ENCODE data around the gene ROBO1.

ROBO1 gene

DNA sequence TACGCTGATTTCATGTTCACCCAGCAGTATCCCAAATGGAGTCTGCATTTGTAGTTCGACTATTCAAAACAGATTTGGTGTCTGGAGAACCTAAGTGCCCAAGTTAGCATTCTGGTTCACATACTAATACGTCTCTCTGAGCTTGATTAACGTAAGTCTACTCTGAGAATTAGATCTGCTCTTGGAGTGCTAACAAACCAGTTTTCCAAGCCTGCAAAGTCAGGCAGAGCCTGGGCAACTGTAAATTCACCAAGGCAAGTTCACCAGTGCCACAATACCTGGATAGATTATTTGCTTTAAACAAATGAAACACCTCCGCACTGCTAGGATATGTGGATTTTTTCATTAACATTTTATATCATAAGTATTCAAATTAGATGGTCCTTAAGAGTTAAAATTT is 912.6 kb downstream of the ROBO1 start:
- Histone ChIP-seq H3K27me3 (ENCODE audit: control insufficient read depth, insufficient read depth, low read length) (no peaks in the 10 kb centered on the region), H3K36me3 (ENCODE audit: control insufficient read depth, insufficient read depth, low read length) (no peaks in the 10 kb centered on the region), H3K9ac (ENCODE audit: low read depth, low read length) (no peak overlapping the region), H3K9me3 (ENCODE audit: control insufficient read depth, insufficient read depth, low read length) (no peaks in the 10 kb centered on the region), H3K27ac (ENCODE audit: low read depth, low read length) (no peak overlapping the region), H3K4me3 (ENCODE audit: low read depth, low read length) (no peak overlapping the region), H3K4me1 (ENCODE audit: control insufficient read depth, insufficient read depth, low read length) (peaks cover 21% of the 10 kb centered on the region)

DNA sequence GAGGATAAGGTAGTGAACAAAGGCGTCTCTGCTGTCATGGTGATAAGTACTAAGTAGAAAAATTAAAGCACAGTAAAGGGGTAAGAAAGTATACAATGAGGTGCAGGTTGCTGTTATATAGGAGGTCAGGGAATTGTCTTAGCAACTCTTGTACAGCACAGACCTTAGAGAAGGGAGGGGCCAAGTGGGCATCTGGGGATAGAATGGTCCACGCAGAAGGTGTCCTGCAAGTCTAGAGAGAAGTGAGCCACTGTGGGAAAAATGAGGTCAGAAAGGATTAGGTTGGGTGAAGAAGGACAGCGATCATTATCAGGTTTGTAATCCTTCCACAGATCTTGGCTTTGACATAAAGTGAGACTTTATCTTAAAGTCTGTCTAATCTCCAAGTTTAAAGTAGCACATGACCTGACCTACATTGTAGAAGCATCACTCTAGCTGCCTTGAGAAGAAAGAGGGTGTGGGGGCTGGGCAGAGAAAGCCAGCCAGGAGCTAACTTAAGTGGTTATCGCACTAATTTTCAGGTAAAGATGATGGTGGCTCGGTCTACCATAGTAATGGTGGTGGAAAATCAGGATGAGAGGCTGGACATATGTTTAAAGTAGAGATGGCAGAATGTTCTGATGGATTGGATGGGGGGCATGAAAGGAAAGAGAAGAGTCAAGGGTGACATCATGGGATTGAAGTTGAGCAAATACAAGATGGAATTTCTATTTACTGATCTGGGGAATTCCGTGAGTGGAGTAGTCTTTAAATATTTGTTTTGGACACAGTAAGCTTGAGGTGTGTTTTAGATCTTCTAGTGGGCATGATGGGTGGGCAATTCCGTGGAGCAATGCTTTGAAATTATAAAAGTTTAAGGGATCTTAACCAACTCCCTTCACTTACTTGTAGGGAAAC is 919.2 kb downstream of the ROBO1 start:
- Histone ChIP-seq H3K27me3 (ENCODE audit: control insufficient read depth, insufficient read depth, low read length) (no peaks in the 10 kb centered on the region), H3K9me3 (ENCODE audit: control insufficient read depth, insufficient read depth, low read length) (no peaks in the 10 kb centered on the region), H3K4me1 (ENCODE audit: control insufficient read depth, insufficient read depth, low read length) (peaks cover 16% of the 10 kb centered on the region), H3K27ac (ENCODE audit: low read depth, low read length) (no peak overlapping the region), H3K36me3 (ENCODE audit: control insufficient read depth, insufficient read depth, low read length) (no peaks in the 10 kb centered on the region), H3K4me3 (ENCODE audit: low read depth, low read length) (no peak overlapping the region), H3K9ac (ENCODE audit: low read depth, low read length) (no peak overlapping the region)

DNA sequence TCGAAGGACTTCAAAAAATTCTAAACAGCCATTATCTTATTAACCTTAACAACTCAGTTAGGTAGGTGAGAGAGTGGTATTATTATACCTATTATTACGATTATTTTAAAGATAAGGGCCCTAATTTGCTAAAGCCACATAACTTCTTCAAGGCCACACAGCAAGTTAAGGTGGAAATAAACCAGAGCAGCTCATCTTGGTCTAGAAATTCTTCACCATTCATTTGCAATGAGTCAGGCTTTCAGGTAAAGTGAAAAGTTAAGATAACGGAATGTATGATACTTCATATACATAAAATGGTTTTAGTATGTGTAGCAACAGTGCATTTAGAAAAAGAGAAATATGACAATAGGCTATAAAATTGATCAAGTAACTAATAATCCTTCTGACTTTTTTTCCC is 920.2 kb downstream of the ROBO1 start:
- H3K9me3 ChIP-seq (ENCODE audit: control insufficient read depth, insufficient read depth, low read length): no peaks in the 10 kb centered on the region
- H3K9ac ChIP-seq (ENCODE audit: low read depth, low read length): no peak overlapping the region
- H3K4me1 ChIP-seq (ENCODE audit: control insufficient read depth, insufficient read depth, low read length): peaks cover 16% of the 10 kb centered on the region
- no peaks in the 10 kb centered on the region for H3K27me3 ChIP-seq (ENCODE audit: control insufficient read depth, insufficient read depth, low read length)
- no peak overlapping the region for H3K27ac ChIP-seq (ENCODE audit: low read depth, low read length)
- no peaks in the 10 kb centered on the region for H3K36me3 ChIP-seq (ENCODE audit: control insufficient read depth, insufficient read depth, low read length)
- H3K4me3 ChIP-seq (ENCODE audit: low read depth, low read length): no peak overlapping the region

DNA sequence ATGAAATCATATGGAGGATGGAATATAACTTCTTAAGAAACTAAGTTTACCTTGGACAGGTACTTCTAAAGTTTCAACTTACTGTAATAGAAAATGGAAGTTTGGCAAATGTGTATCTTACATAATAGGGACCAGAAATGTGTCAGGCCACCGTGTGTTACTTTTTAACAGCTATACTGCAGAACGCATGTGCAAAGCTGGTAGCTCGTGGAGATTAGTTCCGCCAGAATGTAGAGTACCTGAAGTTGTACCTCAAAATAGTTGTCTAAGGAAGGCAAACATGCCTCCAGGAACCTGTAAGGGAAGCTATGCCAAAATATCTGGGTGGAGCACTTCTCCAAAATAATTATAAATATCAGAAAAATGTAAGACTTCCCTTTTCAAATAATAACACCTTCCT is 920.6 kb downstream of the ROBO1 start:
- Histone ChIP-seq H3K27ac (ENCODE audit: low read depth, low read length) (no peak overlapping the region), H3K36me3 (ENCODE audit: control insufficient read depth, insufficient read depth, low read length) (no peaks in the 10 kb centered on the region), H3K27me3 (ENCODE audit: control insufficient read depth, insufficient read depth, low read length) (no peaks in the 10 kb centered on the region), H3K9me3 (ENCODE audit: control insufficient read depth, insufficient read depth, low read length) (no peaks in the 10 kb centered on the region), H3K4me3 (ENCODE audit: low read depth, low read length) (no peak overlapping the region), H3K4me1 (ENCODE audit: control insufficient read depth, insufficient read depth, low read length) (peaks cover 16% of the 10 kb centered on the region), H3K9ac (ENCODE audit: low read depth, low read length) (no peak overlapping the region)

DNA sequence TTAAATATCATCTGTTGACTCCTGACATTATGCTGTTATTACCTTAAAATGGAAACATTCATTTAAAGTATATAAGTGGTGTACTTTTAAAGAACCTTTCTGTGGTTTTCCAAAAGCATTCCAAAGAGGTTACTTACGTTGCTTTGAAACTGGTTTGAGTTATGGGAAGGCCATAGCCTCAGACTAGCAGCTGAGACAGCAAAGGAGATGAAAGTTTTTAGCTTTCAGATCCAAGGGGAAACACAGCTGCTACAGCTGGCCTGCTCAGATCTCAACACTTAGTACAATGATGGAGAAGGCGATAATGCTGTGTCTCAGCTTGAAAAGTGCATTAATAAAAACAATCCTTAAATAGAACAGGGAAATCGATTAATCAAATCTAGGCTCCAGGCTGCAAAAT is 921.1 kb downstream of the ROBO1 start:
- H3K36me3 ChIP-seq (ENCODE audit: control insufficient read depth, insufficient read depth, low read length): no peaks in the 10 kb centered on the region
- H3K4me1 ChIP-seq (ENCODE audit: control insufficient read depth, insufficient read depth, low read length): peaks cover 16% of the 10 kb centered on the region
- H3K9ac ChIP-seq (ENCODE audit: low read depth, low read length): no peak overlapping the region
- no peak overlapping the region for H3K4me3 ChIP-seq (ENCODE audit: low read depth, low read length)
- no peaks in the 10 kb centered on the region for H3K9me3 ChIP-seq (ENCODE audit: control insufficient read depth, insufficient read depth, low read length)
- no peaks in the 10 kb centered on the region for H3K27me3 ChIP-seq (ENCODE audit: control insufficient read depth, insufficient read depth, low read length)
- no peak overlapping the region for H3K27ac ChIP-seq (ENCODE audit: low read depth, low read length)

DNA sequence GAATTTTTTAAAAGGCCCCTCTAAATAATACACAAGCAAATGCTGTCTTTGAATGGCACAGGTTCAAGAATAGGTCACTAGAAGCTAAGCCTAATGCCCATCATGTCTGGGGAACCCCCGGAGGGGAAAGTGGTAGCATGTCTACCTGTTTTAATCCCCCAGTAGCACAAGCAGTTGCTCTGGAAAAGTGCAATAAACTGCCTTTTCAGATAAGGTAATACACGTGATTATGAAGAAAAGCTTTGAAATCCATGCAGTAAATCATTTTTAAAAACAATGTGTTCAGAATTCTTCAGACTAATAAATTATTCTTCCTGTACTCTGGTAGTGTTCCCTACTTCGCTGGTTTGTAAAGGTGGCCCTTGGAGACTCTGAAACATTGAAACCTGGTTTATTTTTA is 922.2 kb downstream of the ROBO1 start:
- Histone ChIP-seq H3K4me3 (ENCODE audit: low read depth, low read length) (no peak overlapping the region), H3K27me3 (ENCODE audit: control insufficient read depth, insufficient read depth, low read length) (no peaks in the 10 kb centered on the region), H3K4me1 (ENCODE audit: control insufficient read depth, insufficient read depth, low read length) (peaks cover 8% of the 10 kb centered on the region; the same call in 1 of the 2 replicates), H3K36me3 (ENCODE audit: control insufficient read depth, insufficient read depth, low read length) (no peaks in the 10 kb centered on the region), H3K9me3 (ENCODE audit: control insufficient read depth, insufficient read depth, low read length) (no peaks in the 10 kb centered on the region), H3K9ac (ENCODE audit: low read depth, low read length) (no peak overlapping the region), H3K27ac (ENCODE audit: low read depth, low read length) (no peak overlapping the region)

DNA sequence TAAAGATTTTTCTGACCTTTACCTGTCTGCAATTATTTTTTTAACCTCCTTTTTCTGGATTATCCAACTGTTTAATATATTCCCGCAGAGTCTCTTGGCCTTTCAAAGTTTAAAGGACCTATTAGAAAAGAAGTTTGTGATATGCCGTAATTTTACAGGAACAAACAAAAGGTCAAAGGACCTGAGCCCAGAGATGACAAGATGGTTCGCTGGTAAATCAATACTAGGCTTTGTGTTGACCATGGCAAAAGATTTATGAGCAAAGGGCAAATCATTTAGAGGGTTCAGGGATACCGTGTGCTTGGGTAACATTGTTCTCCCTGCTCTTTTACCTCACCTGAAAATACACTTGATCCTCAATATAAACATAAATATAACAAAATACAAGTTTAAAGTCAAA is 923.5 kb downstream of the ROBO1 start:
- H3K9ac ChIP-seq (ENCODE audit: low read depth, low read length): no peak overlapping the region
- no peak overlapping the region for H3K4me3 ChIP-seq (ENCODE audit: low read depth, low read length)
- H3K4me1 ChIP-seq (ENCODE audit: control insufficient read depth, insufficient read depth, low read length): peaks cover 8% of the 10 kb centered on the region; the same call in 1 of the 2 replicates
- H3K9me3 ChIP-seq (ENCODE audit: control insufficient read depth, insufficient read depth, low read length): no peaks in the 10 kb centered on the region
- no peaks in the 10 kb centered on the region for H3K36me3 ChIP-seq (ENCODE audit: control insufficient read depth, insufficient read depth, low read length)
- no peak overlapping the region for H3K27ac ChIP-seq (ENCODE audit: low read depth, low read length)
- no peaks in the 10 kb centered on the region for H3K27me3 ChIP-seq (ENCODE audit: control insufficient read depth, insufficient read depth, low read length)

DNA sequence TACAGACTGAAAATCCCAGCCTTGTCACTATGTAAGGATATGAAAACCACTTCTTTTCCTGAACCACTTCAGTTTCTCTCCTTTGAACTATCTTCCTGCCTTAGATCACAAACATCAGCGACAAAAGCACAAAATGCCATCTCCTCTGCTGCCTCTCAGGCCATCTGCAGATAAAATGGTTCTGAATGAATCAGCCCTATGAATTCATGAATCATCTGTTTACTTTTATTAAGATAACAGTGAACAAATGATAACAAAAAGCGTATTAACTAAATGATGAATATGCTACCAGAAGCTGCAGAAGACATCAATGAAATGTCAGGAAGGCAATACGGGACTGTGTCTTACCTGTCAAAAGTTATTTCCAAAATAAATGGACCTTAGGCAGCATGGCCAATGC is 928.1 kb downstream of the ROBO1 start:
- H3K9me3 ChIP-seq (ENCODE audit: control insufficient read depth, insufficient read depth, low read length): no peaks in the 10 kb centered on the region
- no peak overlapping the region for H3K4me3 ChIP-seq (ENCODE audit: low read depth, low read length)
- no peaks in the 10 kb centered on the region for H3K36me3 ChIP-seq (ENCODE audit: control insufficient read depth, insufficient read depth, low read length)
- no peak overlapping the region for H3K9ac ChIP-seq (ENCODE audit: low read depth, low read length)
- 0 out of 2 replicates have a peak, but pooled peaks cover 2% of the 10 kb centered on the region for H3K4me1 ChIP-seq (ENCODE audit: control insufficient read depth, insufficient read depth, low read length)
- H3K27me3 ChIP-seq (ENCODE audit: control insufficient read depth, insufficient read depth, low read length): no peaks in the 10 kb centered on the region
- no peak overlapping the region for H3K27ac ChIP-seq (ENCODE audit: low read depth, low read length)

DNA sequence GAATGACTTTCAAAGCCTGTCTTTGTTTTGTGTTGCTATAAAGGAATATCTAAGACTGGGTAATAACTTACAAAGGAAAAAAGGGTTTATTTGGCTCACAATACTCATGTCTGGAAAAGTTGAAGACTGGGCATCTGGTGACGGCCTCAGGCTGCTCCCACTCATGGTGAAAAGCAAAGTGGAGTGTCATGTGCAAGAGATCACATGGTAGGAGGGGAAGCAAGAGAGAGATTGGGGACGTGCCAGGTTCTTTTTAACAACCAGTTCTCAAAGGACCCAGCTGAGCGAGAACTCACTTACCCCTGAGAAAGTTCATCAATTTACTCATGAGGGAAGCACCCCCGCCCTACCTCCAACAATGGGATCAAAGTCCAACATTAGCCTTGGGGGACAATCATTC is 929.4 kb downstream of the ROBO1 start:
- Histone ChIP-seq H3K4me3 (ENCODE audit: low read depth, low read length) (no peak overlapping the region), H3K36me3 (ENCODE audit: control insufficient read depth, insufficient read depth, low read length) (no peaks in the 10 kb centered on the region), H3K9me3 (ENCODE audit: control insufficient read depth, insufficient read depth, low read length) (no peaks in the 10 kb centered on the region), H3K9ac (ENCODE audit: low read depth, low read length) (no peak overlapping the region), H3K27me3 (ENCODE audit: control insufficient read depth, insufficient read depth, low read length) (no peaks in the 10 kb centered on the region), H3K27ac (ENCODE audit: low read depth, low read length) (no peak overlapping the region), H3K4me1 (ENCODE audit: control insufficient read depth, insufficient read depth, low read length) (0 out of 2 replicates have a peak, but pooled peaks cover 2% of the 10 kb centered on the region)

DNA sequence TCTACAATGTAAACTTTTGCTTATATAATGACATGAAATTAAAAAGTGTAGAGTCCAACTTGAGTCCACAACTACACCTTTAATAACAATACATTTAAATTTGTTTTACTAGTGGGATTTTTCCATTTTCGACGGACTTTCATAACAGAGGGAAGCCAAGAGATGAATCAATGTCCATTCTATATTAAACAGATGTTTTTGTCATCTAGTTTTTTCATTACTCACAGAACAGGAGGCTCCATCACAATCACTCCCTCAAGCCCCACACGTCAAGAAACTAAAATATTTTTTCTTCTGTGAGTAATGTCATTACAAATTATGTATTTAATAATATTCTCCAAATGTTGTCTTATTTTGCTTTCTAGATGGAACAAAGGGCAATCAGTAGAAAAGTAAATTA is 932.9 kb downstream of the ROBO1 start:
- H3K27ac ChIP-seq (ENCODE audit: low read depth, low read length): no peak overlapping the region
- H3K27me3 ChIP-seq (ENCODE audit: control insufficient read depth, insufficient read depth, low read length): no peaks in the 10 kb centered on the region
- H3K36me3 ChIP-seq (ENCODE audit: control insufficient read depth, insufficient read depth, low read length): no peaks in the 10 kb centered on the region
- H3K4me1 ChIP-seq (ENCODE audit: control insufficient read depth, insufficient read depth, low read length): 0 out of 2 replicates have a peak, but pooled peaks cover 2% of the 10 kb centered on the region
- no peak overlapping the region for H3K9ac ChIP-seq (ENCODE audit: low read depth, low read length)
- no peaks in the 10 kb centered on the region for H3K9me3 ChIP-seq (ENCODE audit: control insufficient read depth, insufficient read depth, low read length)
- H3K4me3 ChIP-seq (ENCODE audit: low read depth, low read length): no peak overlapping the region

DNA sequence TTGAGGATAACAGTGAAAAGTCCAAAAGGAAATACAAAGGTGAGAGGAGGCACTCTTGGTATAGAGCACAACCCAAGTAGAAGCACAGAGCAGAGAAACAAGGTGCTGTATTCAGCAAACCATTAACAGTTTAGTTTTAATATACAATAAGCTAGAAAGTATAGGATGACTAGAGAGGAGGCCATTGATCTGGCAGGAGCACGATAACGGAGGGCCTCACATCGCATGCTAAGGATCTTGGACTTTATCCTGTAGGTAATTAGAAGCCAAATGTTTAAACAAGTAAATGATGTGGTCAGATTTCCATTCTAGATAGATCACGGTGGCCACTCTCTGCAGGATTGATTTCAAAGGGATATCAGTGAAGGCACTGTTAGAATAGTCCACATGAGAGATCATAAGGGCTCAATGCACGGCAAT is 935.0 kb downstream of the ROBO1 start:
- Histone ChIP-seq H3K27ac (ENCODE audit: low read depth, low read length) (no peak overlapping the region), H3K4me1 (ENCODE audit: control insufficient read depth, insufficient read depth, low read length) (no peaks in the 10 kb centered on the region), H3K9ac (ENCODE audit: low read depth, low read length) (no peak overlapping the region), H3K36me3 (ENCODE audit: control insufficient read depth, insufficient read depth, low read length) (no peaks in the 10 kb centered on the region), H3K9me3 (ENCODE audit: control insufficient read depth, insufficient read depth, low read length) (no peaks in the 10 kb centered on the region), H3K4me3 (ENCODE audit: low read depth, low read length) (no peak overlapping the region), H3K27me3 (ENCODE audit: control insufficient read depth, insufficient read depth, low read length) (no peaks in the 10 kb centered on the region)
